Transverse colon (tissue), 4 donors: ENCODE measurements around the gene SDS. TPM values are rescaled to one million over a fixed set of nuclear protein-coding genes. Genes with fewer than 3 reads are reported as not detected.

ENCODE experiments used
- DNase-seq: peaks from one replicate; pipeline ENCODE4 v3.0.0-alpha.2; 2019
- H3K27ac ChIP-seq, 4 donors: fragments of 200-600 bp; sonication (generic); 2 replicates each; pipeline ENCODE4 v1.5.1; 2016 to 2018; ENCODE audit warnings: inconsistent platforms in 4 of 4
- H3K27me3 ChIP-seq: fragments of 200-600 bp; sonication (generic); 2 replicates; pipeline ENCODE4 v1.5.1; 2017; ENCODE audit warnings: inconsistent platforms
- H3K36me3 ChIP-seq, 4 donors: fragments of 200-600 bp; sonication (generic); 2 replicates each; pipeline ENCODE4 v1.5.1; 2017 to 2019; ENCODE audit warnings: inconsistent platforms in 4 of 4
- H3K4me1 ChIP-seq, 4 donors: fragments of 200-600 bp; sonication (generic); 2 replicates each; pipeline ENCODE4 v1.5.1; 2017 to 2020; ENCODE audit warnings: inconsistent platforms in 4 of 4
- H3K4me3 ChIP-seq, 4 donors: fragments of 200-600 bp; sonication (generic); 1 replicate in 1 of 4; 2 replicates in 3 of 4; pipeline versions ENCODE4 v1.5.1 to v1.6.1; 2017 to 2019; ENCODE audit warnings: inconsistent platforms in 4 of 4
- H3K9me3 ChIP-seq, 2 donors: fragments of 200-600 bp; sonication (generic); 2 replicates each; pipeline ENCODE4 v1.5.1; 2017 to 2019; ENCODE audit warnings: inconsistent platforms in 2 of 2
- EP300 ChIP-seq: sonication (generic); formaldehyde crosslinking; IDR thresholded peaks from one replicate; pipeline ENCODE4 v1.6.1; 2017; ENCODE audit warnings: antibody characterized with exemption, low read depth
- POLR2A ChIP-seq: fragments of 450-650 bp; IDR thresholded peaks from one replicate; pipeline ENCODE4 v1.6.1; 2016; ENCODE audit warnings: antibody characterized with exemption, mild to moderate bottlenecking, moderate library complexity
- POLR2AphosphoS5 ChIP-seq, 3 donors: sonication (generic); formaldehyde crosslinking; IDR thresholded peaks; one replicate each; pipeline ENCODE4 v1.6.1; 2016; ENCODE audit warnings: antibody characterized with exemption in 3 of 3
- WGBS, 2 donors: methylation state at CpG; one replicate each; pipeline ENCODE4 v1.1.5; 2018; ENCODE audit warnings: low coverage in 1 of 2; 5-methylcytosine and 5-hydroxymethylcytosine counted together
- in situ Hi-C, 4 donors: fragments of 200-750 bp; cut with MboI; loops; one replicate each; pipeline versions ENCODE4 v1.15.0 to v1.15.1; 2017; ENCODE audit warnings: low sequenced_read_pairs in 3 of 4, low pct_ligation_motif_present in 1 of 4, low pct_unique_long_range_greater_than_20kb in 1 of 4
- intact Hi-C: fragments of 100-400 bp; cut with DNase I; formaldehyde crosslinking; loops from one replicate; pipeline ENCODE4 v1.15.1; 2023; ENCODE audit warnings: low total_unique reads
- total RNA-seq, 4 donors: library from RNA; depleted of rRNA; stranded (reverse); fragments of >200 nt; gene quantifications; one replicate each; pipeline ENCODE4 v1.1.0, GENCODE V29; 2016
- TF ChIP-seq, protein P1 (sequence below), 5 experiments: fragments of 200-600 bp in 3 of 5; fragments of 450-650 bp in 2 of 5; sonication (generic) in 3 of 5; IDR thresholded peaks; 1 replicate in 2 of 5; 2 replicates in 3 of 5; pipeline ENCODE4 v1.5.1; 2016 to 2017; ENCODE audit warnings: antibody characterized with exemption in 5 of 5, inconsistent platforms in 3 of 5, mild to moderate bottlenecking in 2 of 5, moderate library complexity in 1 of 5

Gene SDS
- total RNA-seq, 4 donors from 2014 or later: 1.2 to 7.1 (median 5.7) TPM; not detected in 1

DNA sequence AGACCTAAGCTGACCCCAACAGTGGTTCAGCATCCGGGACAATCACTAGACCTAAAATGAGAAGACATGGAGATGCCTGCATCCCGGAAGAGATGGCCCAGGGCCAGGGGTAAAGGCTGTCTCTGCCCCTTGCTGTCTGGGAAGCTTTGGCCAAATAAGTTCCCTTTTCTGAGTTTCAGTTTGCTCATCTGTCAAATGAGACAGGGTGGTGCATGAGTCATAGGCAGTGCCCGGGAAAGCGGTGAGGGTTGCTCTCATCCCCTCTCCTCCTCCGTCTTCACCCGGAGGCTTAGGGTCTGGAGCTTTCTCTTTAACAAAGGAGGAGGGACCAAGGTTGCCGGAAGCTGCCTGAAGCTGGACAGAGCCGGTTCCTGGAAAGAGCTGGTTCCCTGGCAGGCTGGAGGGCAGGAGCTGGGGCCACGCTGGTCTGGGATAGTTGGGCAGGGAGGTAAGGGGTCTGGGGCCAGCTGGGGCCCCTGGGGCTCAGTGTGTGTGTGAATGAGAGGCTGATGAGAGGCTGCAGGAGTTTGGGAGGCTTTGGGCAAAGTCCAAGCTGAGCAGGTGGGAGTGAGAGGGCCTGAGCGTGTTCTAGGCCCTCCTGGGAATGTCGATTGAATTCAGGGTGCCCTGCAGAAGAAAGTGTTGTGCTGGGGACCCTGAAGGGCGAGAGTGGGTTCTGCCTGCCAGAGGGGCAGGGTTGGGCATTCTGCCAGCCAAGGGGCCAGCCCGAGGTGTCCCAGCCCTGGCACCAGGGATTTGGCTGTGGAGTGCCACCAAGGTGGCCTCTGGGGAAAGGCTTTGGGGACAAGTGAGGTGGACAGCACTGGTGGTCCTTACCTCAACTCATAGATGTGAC is 18.6 kb upstream of the SDS start, which contains the start of gene SDSL:
Gene SDSL (plus strand): TSS at position 351 of the 856 bp plus-strand sequence. CDS start 5,603 bp downstream, outside the sequence.
- intact Hi-C loops (no loop called here), in situ Hi-C loops (loop anchor here in 2 of 4 donors (10.0 kb wide), 2 partner anchors 107 to 227 kb away; no protein-coding TSS in a partner anchor)
- WGBS, 2 donors: 15% methylated on average over 13 of the region's 13 CpGs; no CpG with 5 or more reads in 1 of the 2 donors
- Histone ChIP-seq H3K9me3 (no peaks in the 10 kb centered on the region), H3K4me3 (peak within 1 kb of the TSS; percentile 32 to 59 (median 44)), H3K36me3 (no peaks in the 10 kb centered on the region), H3K27me3 (no peaks in the 10 kb centered on the region), H3K4me1 (peaks cover 0 to 22% (median 2%) of the 10 kb centered on the region in 4 donors), H3K27ac (peak within 1 kb of the TSS; percentile 66 to 75 (median 74))
- peak; percentile 56 for TF ChIP-seq POLR2A
- TF ChIP-seq, protein P1, sequence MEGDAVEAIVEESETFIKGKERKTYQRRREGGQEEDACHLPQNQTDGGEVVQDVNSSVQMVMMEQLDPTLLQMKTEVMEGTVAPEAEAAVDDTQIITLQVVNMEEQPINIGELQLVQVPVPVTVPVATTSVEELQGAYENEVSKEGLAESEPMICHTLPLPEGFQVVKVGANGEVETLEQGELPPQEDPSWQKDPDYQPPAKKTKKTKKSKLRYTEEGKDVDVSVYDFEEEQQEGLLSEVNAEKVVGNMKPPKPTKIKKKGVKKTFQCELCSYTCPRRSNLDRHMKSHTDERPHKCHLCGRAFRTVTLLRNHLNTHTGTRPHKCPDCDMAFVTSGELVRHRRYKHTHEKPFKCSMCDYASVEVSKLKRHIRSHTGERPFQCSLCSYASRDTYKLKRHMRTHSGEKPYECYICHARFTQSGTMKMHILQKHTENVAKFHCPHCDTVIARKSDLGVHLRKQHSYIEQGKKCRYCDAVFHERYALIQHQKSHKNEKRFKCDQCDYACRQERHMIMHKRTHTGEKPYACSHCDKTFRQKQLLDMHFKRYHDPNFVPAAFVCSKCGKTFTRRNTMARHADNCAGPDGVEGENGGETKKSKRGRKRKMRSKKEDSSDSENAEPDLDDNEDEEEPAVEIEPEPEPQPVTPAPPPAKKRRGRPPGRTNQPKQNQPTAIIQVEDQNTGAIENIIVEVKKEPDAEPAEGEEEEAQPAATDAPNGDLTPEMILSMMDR (IDR thresholded peaks at IDR 0.05): no peak
- peak in 2 of 3 donors; percentile 48 to 49 for TF ChIP-seq POLR2AphosphoS5 (IDR thresholded peaks at IDR 0.05)
- no peak for TF ChIP-seq EP300
- peak; percentile 74 for DNase-seq

DNA sequence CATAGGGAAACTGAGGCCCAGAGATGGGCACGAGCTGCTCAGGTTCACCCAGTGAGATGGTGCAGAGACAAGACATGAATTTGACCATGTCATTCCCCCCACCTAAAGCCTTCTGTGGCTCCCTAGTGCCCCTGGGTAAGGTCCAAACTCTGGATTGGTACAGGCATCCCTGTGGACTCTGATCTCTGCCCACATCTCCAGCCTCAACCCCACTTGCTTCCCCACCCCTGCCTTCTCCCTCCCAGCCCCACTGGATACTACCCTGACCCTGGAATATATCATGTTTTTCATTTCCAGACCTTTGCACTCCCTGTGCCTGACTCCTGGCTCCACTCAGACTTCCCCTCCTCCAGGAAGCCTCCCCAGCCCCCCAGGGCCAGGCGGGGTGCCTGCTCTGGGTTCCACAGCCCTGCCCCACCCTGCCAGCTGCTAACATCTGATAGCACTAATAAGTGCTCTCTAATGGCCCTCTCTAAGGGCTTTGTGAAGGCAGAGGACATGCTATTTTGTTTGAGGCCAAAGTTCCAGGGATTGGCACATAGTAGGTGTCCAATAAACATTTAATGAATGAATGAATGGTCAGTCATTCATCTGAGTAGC is 17.4 kb upstream of the SDS start:
- no peaks in the 10 kb centered on the region for H3K27me3 ChIP-seq
- H3K27ac ChIP-seq: no peak overlapping the region
- H3K4me3 ChIP-seq: no peak overlapping the region
- TF ChIP-seq POLR2A: no peak
- TF ChIP-seq, protein P1 (IDR thresholded peaks at IDR 0.05): no peak
- TF ChIP-seq EP300: no peak
- no peak for TF ChIP-seq POLR2AphosphoS5 (IDR thresholded peaks at IDR 0.05)
- WGBS, 2 donors: 20 to 57% methylated on average over 1 to 2 of the region's 2 CpGs
- in situ Hi-C loops (loop anchor here in 2 of 4 donors (10.0 kb wide), 2 partner anchors 106 to 226 kb away; no protein-coding TSS in a partner anchor), intact Hi-C loops (no loop called here)
- H3K9me3 ChIP-seq: no peaks in the 10 kb centered on the region
- DNase-seq: no peak
- H3K4me1 ChIP-seq: peaks cover 0 to 22% (median 2%) of the 10 kb centered on the region in 4 donors
- H3K36me3 ChIP-seq: no peaks in the 10 kb centered on the region

DNA sequence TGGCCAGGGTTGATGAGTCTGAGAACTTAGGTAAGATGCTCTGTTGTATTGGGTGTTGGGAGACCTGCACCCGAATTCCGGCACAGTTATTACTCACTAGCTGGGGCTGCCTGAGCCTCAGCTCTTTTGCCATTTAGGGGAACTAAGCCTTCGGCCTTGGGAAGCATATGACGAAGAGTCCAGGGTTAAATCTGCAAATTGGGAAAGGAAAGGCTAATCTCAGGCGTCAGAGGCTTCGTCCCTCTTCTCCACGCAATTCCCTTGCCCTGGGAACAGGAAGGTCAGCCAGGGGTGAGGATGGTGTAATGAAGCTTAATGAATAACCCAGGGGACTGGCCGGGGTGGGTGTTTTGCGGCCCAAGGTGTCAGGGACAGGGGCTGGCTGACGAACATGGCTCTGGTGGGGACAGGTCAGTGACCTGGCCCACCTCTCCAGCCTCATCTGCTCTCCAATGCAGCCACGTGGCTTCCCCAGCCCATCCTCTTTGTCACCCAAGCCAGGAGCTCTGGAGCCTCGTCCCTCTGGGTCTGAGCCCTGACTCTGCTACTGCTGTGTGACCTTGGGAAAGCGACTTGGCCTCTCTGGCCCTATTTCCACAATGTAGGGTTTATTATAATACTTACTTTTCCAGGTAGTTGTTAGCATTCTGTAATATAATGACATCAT is 14.7 kb upstream of the SDS start:
- peaks cover 6% of the 10 kb centered on the region for H3K27me3 ChIP-seq
- H3K4me3 ChIP-seq: no peak overlapping the region
- intact Hi-C loops (no loop called here), in situ Hi-C loops (no loop called here)
- H3K9me3 ChIP-seq: no peaks in the 10 kb centered on the region
- WGBS, 2 donors: 25 to 26% methylated on average over 5 to 11 of the region's 13 CpGs
- DNase-seq: peak; percentile 30
- no peak overlapping the region for H3K27ac ChIP-seq
- peaks cover 0 to 22% (median 2%) of the 10 kb centered on the region in 4 donors for H3K4me1 ChIP-seq
- TF ChIP-seq POLR2A: no peak
- no peak for TF ChIP-seq POLR2AphosphoS5 (IDR thresholded peaks at IDR 0.05)
- no peak for TF ChIP-seq EP300
- TF ChIP-seq, protein P1 (IDR thresholded peaks at IDR 0.05): no peak
- H3K36me3 ChIP-seq: no peaks in the 10 kb centered on the region
